HG03439 (cell line): Measurements from ENCODE around the gene SLC5A10.
"Not testable (repeated sequence)": the region's sequence is repeated elsewhere in the genome, so short reads cannot be mapped to it uniquely, and the experiment has no call there.

ENCODE experiments used
- ATAC-seq: cut with Tn5 transposase; IDR thresholded peaks from one replicate; pipeline ENCODE4 v1.9.1; 2021; ENCODE audit warnings: mild to moderate bottlenecking, moderate library complexity; ENCODE audit not compliant: unreplicated experiment

The SLC5A10 gene

DNA sequence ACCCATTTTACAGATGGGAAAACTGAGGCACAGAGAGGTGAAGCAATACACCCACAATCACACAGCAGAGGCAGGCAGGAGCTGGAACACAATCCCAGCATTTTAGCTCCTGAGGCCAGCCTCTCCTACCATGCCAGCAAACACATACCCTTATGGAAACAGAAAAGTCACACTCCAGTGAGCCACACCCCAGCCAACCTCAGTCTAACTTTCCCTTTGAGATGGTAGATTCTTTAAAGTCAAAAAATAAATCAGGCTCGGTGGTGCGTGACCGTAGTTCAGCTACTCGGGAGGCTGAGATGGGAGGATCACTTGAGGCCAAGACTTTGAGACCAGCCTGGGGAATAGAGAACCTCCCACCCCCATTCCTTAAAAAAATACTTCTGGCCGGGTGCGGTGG, 84.2 kb downstream of the SLC5A10 start:
- peak; percentile 27 for ATAC-seq

DNA sequence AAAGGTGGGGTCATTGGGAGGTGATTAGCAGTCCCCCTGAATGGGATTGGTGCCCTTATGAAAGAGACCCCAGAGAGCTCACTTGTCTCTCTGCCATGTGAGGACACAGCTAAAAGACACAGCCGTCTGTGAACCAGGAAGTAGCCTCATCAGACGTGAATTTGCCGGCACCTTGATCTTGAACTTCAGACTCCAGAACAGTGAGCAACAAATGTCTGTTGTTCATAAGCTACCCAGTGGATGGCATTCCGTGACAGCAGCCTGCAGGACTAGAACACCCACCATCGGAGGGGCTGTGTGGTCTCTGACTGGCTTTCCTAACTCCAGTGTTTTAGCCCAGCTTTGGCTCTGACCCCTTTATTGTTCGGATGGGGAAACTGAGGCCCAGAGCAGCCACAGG, 85.6 kb downstream of the SLC5A10 start:
- ATAC-seq: not testable (repeated sequence)

DNA sequence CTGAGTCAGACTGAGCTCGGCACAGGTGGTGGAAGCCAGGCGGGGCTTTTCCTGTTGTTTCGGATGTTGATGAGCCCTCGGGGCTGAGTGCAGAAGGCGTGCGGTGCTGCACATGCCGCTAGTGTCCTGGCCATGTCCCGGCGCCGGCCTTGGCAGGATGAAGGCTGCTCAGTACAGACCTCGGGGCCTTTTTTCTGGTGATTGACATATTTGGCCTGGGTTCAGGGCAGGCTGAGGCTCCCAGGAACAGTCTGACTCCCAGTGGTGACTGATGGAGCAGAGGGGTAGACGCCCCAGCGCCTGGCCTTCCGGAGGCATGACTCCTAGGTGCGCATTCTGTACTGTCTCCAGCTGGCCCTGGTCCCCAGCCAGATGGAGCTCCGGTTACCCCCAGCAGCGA, 86.0 kb downstream of the SLC5A10 start:
- not testable (repeated sequence) for ATAC-seq

DNA sequence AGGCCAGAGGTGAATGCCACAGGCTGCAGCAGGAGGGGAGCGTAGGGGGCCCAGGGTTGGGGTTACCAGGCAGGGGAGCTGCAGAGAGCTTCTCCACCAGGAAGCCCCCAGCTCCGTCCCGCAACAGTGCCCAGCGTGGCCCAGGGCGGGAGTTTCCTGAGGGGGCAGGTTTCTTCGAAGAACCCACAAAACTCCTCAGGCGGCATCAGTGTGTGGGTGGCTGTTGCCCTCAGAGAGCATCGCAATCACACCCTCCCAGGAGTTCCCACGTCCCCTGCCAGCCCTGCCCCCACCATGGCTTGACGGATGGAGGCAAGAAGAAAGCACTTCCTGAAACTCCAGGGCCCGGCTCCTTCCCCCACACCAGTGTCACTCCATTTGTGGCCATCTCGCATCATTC, 86.8 kb downstream of the SLC5A10 start:
- ATAC-seq: not testable (repeated sequence)

DNA sequence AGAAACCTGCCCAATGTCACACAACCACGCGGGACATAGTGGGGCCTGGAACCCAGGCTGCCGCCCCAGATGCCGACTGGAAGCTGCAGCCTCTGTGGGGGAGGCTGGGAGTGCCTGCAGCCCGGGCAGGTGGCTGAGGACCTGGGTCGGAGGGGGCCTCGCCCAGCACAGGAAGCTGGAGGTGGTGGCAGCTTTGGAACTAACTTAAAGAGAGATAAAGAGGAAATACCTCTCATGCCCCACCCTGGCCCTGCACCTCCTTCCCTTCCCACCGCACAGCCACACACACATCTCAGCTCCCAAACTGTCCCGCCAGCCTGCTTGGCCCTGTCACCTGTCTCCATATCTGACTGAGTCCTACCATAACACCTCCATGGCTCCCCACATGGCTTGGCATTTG, 88.4 kb downstream of the SLC5A10 start:
- ATAC-seq: not testable (repeated sequence)

DNA sequence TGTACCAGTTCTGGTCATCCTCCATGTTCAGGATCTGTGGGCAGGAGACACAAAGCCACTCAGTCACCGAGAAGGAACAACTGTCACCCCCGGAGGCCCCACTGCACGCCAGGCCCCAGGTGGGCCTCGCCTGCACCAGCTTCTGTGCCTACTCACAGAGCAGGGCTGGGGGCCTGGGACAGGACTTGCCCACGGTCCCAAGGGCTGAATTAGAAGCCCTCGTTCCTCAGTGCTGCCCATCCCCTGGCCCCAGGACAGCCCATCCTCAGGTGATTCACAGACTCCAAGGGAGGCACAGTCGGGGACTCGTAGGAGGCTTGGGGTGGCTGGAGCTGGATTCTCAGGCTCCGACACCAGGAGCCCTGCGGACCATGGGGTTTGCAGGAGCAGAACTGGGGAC, 89.9 kb downstream of the SLC5A10 start:
- ATAC-seq: not testable (repeated sequence)

DNA sequence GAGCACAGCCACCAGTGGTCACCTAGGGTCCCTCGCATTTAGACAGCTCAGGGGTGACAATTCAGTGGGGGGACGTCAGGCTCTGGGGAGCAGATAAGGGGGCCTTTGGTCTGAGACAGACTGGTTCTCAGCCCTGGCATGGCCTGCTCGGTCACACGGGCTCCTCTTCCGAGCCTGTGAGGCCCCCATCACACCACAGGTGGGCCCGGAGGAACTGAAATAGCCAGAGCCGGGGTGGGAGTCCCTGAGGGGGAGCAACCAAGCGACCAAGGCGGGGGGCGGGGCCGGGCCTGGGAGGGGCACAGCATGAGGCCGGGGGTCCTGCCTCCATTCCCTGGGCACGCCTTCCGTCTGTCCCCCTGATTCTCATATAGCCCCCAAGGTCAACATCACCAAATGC, 90.4 kb downstream of the SLC5A10 start:
- ATAC-seq: not testable (repeated sequence)

DNA sequence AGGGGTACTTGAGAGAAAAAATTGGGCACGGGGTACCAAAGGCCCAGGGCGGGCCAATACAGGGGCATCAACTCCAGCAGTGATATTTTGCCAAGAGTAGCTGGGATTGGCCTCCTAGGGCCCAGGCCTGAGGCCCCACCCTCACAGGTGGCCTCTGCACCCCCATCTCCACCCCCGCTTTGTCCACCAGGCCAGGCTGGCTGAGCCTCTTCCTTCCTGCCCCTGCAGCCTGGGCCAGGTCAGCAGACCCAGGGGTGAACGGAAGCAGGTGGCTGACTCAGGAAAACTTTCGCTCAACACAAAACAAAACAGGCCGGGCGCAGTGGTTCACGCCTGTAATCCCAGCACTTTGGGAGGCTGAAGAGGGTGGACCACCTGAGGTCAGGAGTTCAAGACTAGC, 91.1 kb downstream of the SLC5A10 start:
- ATAC-seq: not testable (repeated sequence)

DNA sequence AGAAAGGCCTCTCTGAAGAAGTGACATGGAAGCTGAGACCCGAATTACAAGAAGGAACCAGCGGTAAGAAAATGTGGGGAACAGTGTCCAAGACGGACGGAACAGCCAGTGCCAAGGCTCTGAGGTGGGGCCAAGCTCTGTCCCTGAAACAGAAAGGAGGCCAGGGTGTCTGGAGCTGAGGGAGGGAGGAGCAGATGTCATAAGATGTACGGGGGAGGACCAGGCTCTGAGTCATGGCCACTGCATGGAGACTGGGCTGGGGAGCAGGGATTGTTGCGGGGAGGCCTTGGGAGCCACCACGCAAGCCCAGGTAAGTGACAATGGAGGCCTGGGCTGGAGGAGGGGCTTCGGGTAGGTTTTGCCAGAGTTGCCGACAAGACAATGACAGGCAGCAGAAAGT, 92.7 kb downstream of the SLC5A10 start:
- not testable (repeated sequence) for ATAC-seq

DNA sequence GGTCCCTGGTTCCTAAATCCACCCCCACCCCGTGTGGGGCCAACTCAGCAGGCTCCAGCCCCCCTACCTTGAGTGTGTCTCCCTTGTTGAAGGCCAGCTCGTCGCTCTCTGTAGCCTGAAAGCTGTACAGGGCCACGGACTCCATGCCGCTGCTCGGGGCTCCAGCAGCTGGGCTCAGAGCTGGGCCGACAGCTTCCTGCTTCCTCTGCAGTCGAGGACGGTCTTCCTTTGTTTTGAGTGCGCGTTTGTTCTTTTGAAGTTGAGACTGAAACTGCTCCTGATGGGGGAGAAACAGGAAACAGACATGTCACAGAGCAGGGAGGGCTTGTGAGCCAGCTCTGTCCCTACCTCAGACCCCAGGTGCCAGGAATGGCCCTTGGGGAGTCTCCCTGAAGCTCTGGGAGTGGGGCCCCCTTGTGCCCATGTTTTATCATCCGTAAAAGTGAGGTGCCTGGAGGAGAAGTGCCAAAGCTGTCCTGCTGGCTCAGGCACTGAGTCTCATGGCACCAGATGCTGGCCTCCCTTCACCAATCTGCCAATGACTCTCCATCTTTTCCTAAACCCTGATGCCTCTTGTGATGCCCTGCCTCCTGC, 94.9 kb downstream of the SLC5A10 start, which contains the start of gene GRAP:
Gene GRAP, minus strand, starts transcription at position 176 of the 594 bp plus-strand sequence. Its CDS starts 31 bp downstream, at position 145.
- not testable (repeated sequence) for ATAC-seq

DNA sequence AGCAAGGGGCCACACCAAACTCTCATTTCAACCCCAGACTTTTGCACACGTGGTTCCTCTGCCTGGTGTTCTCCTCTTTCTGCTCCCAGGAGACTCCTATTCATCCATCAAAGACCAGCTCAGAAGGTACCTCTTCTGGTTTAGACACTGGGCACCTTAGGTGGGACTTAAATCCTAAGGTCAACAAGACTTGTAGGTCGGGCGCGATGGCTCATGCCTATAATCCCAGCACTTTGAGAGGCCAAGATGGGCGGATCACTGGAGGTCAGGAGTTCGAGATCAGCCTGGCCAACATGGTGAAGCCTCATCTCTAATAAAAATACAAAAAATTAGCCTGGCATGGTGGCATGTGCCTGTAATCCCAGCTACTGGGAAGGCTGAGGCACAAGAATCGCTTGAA, 95.5 kb downstream of the SLC5A10 start:
- ATAC-seq: not testable (repeated sequence)

DNA sequence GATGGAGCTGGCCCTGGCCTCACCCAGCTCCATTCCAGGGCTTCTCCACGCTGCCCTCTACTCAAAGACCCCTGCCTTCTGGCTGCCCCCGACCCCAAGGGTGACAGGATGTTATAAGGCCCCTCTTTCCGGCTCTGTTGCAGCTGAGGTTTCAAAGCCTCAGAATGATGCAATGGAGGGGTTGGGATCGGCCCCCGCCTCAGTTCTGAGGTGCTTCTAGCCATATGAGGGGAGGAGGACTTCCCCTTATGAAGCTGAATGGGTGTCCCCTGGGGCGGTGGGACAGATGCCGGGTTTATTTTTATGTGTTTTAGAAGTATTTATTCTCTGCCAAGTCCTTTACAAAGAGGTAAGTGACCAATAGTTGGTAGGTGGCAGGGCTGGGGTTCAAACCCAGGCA, 96.9 kb downstream of the SLC5A10 start:
- ATAC-seq: not testable (repeated sequence)

DNA sequence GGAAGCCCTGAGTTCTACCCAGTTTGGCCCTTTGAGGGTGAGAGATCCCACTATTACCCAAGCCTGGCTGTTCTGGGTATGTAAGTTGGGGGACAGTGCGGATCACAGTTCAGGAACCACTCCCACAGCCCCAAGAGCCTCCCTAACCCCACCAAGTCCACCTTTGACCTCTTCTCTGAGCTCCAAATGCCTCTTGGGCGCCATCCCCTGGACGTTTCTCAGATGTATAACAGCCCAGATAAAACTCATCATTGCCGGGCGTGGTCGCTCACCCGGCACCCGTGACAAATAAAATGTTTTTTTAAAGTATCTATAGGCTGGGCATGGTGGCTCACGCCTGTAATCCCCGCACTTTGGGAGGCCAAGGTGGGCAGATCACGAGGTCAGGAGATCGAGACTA, 103.5 kb downstream of the SLC5A10 start:
- peak; percentile 65 for ATAC-seq

DNA sequence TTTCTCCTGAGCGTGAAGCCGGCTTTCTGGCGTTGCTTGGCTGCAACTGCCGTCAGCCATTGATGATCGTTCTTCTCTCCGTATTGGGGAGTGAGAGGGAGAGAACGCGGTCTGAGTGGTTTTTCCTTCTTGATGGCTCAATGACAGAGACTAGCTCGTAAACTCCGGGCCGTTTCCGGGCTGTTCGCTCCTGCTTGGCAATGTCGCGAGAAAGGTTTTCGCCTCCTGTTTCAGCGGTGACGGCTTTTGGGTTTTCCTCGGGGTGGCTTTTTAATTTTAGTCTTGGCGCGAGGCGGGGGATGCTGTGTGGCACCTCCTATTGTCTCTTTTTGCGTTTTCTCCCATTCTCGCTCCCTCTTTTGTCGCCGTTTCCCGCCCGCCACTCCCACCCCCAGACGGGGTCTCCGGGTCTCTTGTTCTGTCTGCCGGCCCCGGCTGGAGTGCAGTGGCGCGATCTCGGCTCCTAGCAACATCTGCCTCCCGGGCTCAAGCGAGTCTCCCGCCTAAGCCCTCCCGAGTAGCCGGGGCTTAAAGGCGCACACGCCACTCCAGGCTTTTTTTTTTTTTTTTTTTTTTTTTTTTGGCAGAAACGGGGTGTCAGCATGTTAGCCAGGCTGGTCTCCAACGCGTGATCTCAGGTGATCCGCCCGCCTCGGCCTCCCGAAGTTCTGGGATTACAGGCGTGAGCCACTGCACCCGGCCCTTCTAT, 110.2 kb downstream of the SLC5A10 start:
- ATAC-seq: peak; percentile 80

DNA sequence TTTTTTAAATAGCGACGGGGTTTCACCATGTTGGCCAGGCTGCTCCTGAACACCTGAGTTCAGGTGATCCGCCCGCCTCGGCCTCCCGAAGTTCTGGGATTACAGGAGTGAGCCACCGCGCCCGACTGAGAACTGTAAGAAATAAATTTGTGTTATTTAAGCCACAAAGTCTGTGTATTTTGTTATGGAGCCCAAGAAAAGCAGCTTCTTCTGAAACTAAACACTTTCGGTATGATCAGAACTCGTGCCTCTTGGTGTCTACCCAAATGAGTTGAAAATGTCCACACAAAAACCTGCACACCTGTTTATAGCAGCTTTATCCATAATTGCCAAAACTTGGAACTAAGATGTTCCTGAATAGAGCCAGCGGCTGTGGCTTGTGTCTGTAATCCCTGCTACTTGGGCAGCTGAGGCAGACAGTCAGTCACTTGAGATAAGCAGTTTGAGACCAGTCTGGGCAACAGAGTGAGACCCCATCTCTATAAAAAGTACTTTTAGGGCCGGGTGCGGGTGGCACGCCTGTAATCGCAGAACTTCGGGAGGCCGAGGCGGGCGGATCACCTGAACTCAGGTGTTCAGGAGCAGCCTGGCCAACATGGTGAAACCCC, 110.9 kb downstream of the SLC5A10 start:
- peak; percentile 77 for ATAC-seq

DNA sequence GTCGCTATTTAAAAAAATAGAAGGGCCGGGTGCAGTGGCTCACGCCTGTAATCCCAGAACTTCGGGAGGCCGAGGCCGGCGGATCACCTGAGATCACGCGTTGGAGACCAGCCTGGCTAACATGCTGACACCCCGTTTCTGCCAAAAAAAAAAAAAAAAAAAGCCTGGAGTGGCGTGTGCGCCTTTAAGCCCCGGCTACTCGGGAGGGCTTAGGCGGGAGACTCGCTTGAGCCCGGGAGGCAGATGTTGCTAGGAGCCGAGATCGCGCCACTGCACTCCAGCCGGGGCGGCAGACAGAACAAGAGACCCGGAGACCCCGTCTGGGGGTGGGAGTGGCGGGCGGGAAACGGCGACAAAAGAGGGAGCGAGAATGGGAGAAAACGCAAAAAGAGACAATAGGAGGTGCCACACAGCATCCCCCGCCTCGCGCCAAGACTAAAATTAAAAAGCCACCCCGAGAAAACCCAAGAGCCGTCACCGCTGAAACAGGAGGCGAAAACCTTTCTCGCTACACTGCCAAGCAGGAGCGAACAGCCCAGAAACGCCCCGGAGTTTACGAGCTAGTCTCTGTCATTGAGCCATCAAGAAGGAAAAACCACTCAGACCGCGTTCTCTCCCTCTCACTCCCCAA, 111.5 kb downstream of the SLC5A10 start:
- ATAC-seq: not testable (repeated sequence)

DNA sequence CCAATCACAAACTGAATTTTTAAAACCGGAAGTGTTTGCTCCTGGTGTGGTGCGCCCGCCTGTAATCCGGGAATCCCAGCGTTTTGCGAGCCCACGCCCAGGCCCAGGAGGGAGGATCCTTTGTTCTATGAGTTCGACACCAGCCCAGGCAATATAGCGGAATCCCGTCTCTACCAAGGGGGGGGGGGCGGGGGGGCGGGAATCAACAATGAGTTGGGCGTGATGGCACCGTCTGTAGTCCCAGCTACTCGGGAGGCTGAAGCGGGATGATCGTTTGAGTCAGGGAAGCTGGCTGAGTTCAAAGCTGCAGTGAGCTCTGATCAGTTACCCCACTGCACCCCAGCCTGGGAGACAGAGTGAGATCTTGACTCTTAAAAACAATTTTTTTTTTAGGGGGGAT, 112.4 kb downstream of the SLC5A10 start:
- not testable (repeated sequence) for ATAC-seq

DNA sequence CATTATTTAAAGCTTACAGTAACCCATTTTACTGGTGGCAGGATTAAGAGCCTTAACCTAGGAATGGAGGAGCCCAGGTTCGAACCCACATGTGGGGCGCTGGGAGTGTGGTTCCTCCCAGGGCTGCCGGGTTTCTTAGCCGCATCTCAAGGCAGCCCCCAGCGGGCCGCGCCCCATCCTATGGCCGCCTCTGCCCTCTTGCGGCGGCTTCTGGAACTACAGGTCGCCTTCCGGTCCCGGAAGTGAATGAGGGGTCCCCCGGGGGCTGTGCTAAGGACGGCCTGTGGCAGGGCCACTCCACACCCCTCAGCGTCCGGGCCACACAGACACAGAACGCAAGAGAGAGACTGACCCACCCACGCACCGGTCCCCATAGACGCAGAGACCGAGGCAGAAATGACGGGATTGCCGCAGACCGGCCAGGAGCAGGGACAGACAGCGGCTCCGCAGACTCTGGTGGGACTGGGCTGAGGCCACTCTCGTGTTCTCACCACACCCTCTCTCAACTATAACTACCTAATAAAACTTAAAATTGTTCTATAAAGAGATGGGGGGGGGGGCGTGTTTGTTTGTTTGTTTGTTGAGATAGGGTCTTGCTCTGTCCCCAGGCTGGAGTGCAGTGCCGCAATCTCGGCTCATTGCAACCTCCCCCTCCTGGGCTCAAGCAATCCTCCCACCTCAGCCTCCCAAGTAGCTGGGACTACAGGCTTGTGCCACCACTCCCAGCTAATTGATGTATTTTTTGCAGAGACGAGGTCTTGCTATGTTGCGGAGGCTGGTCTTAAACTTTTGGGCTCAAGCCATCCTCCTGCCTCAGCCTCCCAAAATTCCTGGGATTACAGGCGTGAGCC, 118.6 kb downstream of the SLC5A10 start:
- ATAC-seq: peak; percentile 80
